Measurements from ENCODE around the gene SIX3. TPM values are rescaled to one million over a fixed set of nuclear protein-coding genes. Genes with fewer than 3 reads are reported as not detected.

SIX3 gene
- total RNA-seq, 1 donor from 2014 or later: not detected

- Histone ChIP-seq H3K36me3 (ENCODE audit: control insufficient read depth in 3 of 3, insufficient read depth in 3 of 3, low read length in 3 of 3) (no peaks in the 10 kb centered on the region), H3K4me1 (ENCODE audit: control insufficient read depth in 3 of 3, insufficient read depth in 3 of 3, low read length in 3 of 3) (peaks cover 18 to 21% (median 19%) of the 10 kb centered on the region in 3 donors), H3K9ac (ENCODE audit: low read depth in 1 of 3, low read length in 3 of 3) (no peak overlapping the region), H3K9me3 (ENCODE audit: control insufficient read depth in 3 of 3, low read length in 3 of 3) (no peaks in the 10 kb centered on the region), H3K27me3 (ENCODE audit: control insufficient read depth in 3 of 3, insufficient read depth in 3 of 3, low read length in 3 of 3) (peaks cover 68 to 81% (median 81%) of the 10 kb centered on the region in 3 donors), H3K27ac (ENCODE audit: low read depth, low read length) (no peak overlapping the region), H3K4me3 (ENCODE audit: low read length in 3 of 3) (peak overlapping the region in 1 of 3 donors; percentile 36)
These were observed 1.7 kb downstream of the SIX3 start for GRCh38 chr2:44943031-44943692.

- Histone ChIP-seq H3K9me3 (ENCODE audit: control insufficient read depth in 3 of 3, low read length in 3 of 3) (no peaks in the 10 kb centered on the region), H3K36me3 (ENCODE audit: control insufficient read depth in 3 of 3, insufficient read depth in 3 of 3, low read length in 3 of 3) (no peaks in the 10 kb centered on the region), H3K4me3 (ENCODE audit: low read length in 3 of 3) (no peak overlapping the region), H3K27ac (ENCODE audit: low read depth, low read length) (no peak overlapping the region), H3K4me1 (ENCODE audit: control insufficient read depth in 3 of 3, insufficient read depth in 3 of 3, low read length in 3 of 3) (peaks cover 14 to 16% (median 14%) of the 10 kb centered on the region in 3 donors), H3K9ac (ENCODE audit: low read depth in 1 of 3, low read length in 3 of 3) (no peak overlapping the region), H3K27me3 (ENCODE audit: control insufficient read depth in 3 of 3, insufficient read depth in 3 of 3, low read length in 3 of 3) (peaks cover 68 to 81% (median 79%) of the 10 kb centered on the region in 3 donors)
These were observed 2.2 kb downstream of the SIX3 start for GRCh38 chr2:44943693-44944101.

DNA sequence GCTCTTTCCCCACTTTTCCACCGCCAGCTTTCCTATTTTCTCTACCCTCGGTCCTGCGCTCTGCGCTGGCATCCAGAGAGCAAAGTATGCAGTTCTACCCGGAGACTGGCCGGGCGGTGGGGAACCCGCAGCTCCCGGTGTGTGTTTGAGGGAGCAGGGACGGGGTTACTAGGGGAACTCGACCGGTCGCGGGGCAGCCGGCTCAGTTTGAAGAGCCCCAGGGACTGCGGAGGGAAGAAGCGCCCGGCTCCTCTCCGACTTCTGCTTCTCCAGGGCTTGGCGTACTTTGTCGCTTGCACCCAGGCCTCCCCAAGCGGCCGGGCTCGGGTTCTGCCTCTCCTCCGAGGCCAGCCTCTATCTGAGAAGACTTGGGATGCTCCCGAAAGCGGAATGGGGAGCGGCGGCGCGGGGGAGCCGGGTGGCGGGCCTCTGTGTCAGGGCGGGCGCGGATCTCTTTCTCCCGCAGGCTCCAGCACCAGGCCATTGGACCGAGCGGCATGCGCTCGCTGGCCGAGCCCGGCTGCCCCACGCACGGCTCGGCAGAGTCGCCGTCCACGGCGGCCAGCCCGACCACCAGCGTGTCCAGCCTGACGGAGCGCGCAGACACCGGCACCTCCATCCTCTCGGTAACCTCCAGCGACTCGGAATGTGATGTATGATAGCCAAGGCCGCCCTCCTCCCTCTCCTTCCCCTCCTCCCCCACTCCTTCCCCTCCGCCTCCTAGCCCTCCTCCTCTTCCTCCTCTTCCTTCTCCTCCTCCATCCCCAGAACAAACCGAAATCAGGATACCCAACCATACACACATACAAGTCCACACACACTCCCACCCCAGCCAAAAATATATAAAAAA lies 2.8 kb downstream of the SIX3 start:
- Histone ChIP-seq H3K9ac (ENCODE audit: low read depth in 1 of 3, low read length in 3 of 3) (no peak overlapping the region), H3K4me1 (ENCODE audit: control insufficient read depth in 3 of 3, insufficient read depth in 3 of 3, low read length in 3 of 3) (peaks cover 13 to 14% (median 14%) of the 10 kb centered on the region in 3 donors), H3K27me3 (ENCODE audit: control insufficient read depth in 3 of 3, insufficient read depth in 3 of 3, low read length in 3 of 3) (peaks cover 70 to 82% (median 77%) of the 10 kb centered on the region in 3 donors), H3K4me3 (ENCODE audit: low read length in 3 of 3) (no peak overlapping the region), H3K9me3 (ENCODE audit: control insufficient read depth in 3 of 3, low read length in 3 of 3) (no peaks in the 10 kb centered on the region), H3K27ac (ENCODE audit: low read depth, low read length) (no peak overlapping the region), H3K36me3 (ENCODE audit: control insufficient read depth in 3 of 3, insufficient read depth in 3 of 3, low read length in 3 of 3) (no peaks in the 10 kb centered on the region)

- peak overlapping the region in 1 of 3 donors; percentile 13 for H3K4me3 ChIP-seq (ENCODE audit: low read length in 3 of 3)
- no peaks in the 10 kb centered on the region for H3K36me3 ChIP-seq (ENCODE audit: control insufficient read depth in 3 of 3, insufficient read depth in 3 of 3, low read length in 3 of 3)
- H3K9ac ChIP-seq (ENCODE audit: low read depth in 1 of 3, low read length in 3 of 3): no peak overlapping the region
- peaks cover 68 to 80% (median 76%) of the 10 kb centered on the region in 3 donors for H3K27me3 ChIP-seq (ENCODE audit: control insufficient read depth in 3 of 3, insufficient read depth in 3 of 3, low read length in 3 of 3)
- no peaks in the 10 kb centered on the region for H3K9me3 ChIP-seq (ENCODE audit: control insufficient read depth in 3 of 3, low read length in 3 of 3)
- peaks cover 17 to 21% (median 18%) of the 10 kb centered on the region in 3 donors for H3K4me1 ChIP-seq (ENCODE audit: control insufficient read depth in 3 of 3, insufficient read depth in 3 of 3, low read length in 3 of 3)
- H3K27ac ChIP-seq (ENCODE audit: low read depth, low read length): no peak overlapping the region
These were observed 3.6 kb downstream of the SIX3 start for GRCh38 chr2:44944952-44945612.

DNA sequence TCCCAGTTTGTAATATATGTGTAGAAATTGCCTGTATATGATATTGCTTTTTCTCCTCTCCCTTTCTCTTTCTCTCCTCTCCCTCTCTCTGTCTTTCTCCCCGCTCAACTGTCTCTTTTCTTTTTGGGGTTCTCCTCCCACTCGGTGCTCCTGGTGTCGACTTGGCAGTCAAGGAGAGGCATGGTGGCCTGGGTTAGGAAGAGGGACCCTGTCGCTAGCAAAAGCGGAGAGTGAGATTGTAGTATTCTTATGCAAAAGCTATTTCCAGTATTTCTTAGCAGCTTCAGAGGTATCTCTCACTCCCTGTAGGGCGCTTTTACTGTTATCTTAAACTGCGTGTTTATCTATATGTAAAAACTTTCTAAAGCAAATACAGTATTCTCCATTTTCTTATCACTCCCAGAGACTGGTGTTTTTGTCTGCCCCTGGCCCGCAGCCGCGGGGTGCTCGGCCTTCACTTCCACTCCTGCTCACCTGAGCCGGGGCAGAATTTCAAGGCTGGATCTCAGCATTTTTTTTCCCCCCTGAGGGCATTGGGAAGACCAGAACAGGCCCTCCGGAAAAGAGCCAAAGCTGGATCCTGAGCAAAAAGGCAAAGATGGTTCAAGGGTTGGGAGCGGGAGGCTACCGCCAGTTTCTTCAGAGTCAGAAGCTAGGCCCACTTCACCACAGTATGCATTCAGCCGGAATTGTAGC lies 4.3 kb downstream of the SIX3 start:
- Histone ChIP-seq H3K9ac (ENCODE audit: low read depth in 1 of 3, low read length in 3 of 3) (no peak overlapping the region), H3K4me1 (ENCODE audit: control insufficient read depth in 3 of 3, insufficient read depth in 3 of 3, low read length in 3 of 3) (peaks cover 17 to 23% (median 18%) of the 10 kb centered on the region in 3 donors), H3K9me3 (ENCODE audit: control insufficient read depth in 3 of 3, low read length in 3 of 3) (no peaks in the 10 kb centered on the region), H3K36me3 (ENCODE audit: control insufficient read depth in 3 of 3, insufficient read depth in 3 of 3, low read length in 3 of 3) (no peaks in the 10 kb centered on the region), H3K27ac (ENCODE audit: low read depth, low read length) (no peak overlapping the region), H3K4me3 (ENCODE audit: low read length in 3 of 3) (no peak overlapping the region), H3K27me3 (ENCODE audit: control insufficient read depth in 3 of 3, insufficient read depth in 3 of 3, low read length in 3 of 3) (peaks cover 64 to 80% (median 75%) of the 10 kb centered on the region in 3 donors)

DNA sequence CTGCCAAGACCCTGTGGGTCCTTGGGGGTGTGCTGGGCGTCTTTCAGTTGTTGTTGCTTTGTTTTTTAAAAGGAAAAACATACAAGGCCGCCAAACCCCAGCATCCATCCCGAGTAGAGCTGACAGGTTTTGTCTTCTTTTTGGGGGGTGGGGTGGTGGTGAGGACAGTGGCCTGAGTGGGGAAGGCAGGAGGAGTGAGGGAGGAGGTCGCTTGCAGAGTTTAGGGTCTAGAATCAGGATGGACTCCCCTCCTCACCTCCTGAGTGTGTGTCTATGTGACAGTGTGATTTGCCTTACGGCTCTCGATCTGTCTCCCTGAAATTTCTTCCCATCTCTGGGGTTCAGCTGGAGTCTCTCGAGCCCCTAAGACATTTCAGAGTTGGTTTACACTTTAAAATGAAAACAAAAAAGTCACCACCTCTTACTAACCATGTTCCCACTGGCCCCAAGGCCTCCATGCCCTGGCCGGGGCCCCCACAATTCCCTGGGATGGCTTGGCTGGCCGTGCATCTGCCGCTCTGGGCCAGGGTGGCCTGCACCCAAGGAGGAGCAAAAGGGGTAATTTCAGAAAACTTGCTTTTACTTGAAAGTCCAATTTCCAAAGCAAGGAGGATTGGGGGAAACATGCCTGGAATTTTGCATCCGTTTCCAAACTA lies 5.0 kb downstream of the SIX3 start:
- H3K4me1 ChIP-seq (ENCODE audit: control insufficient read depth in 3 of 3, insufficient read depth in 3 of 3, low read length in 3 of 3): peaks cover 14 to 19% (median 14%) of the 10 kb centered on the region in 3 donors
- H3K27ac ChIP-seq (ENCODE audit: low read depth, low read length): no peak overlapping the region
- H3K27me3 ChIP-seq (ENCODE audit: control insufficient read depth in 3 of 3, insufficient read depth in 3 of 3, low read length in 3 of 3): peaks cover 64 to 80% (median 73%) of the 10 kb centered on the region in 3 donors
- no peak overlapping the region for H3K9ac ChIP-seq (ENCODE audit: low read depth in 1 of 3, low read length in 3 of 3)
- no peaks in the 10 kb centered on the region for H3K36me3 ChIP-seq (ENCODE audit: control insufficient read depth in 3 of 3, insufficient read depth in 3 of 3, low read length in 3 of 3)
- no peaks in the 10 kb centered on the region for H3K9me3 ChIP-seq (ENCODE audit: control insufficient read depth in 3 of 3, low read length in 3 of 3)
- no peak overlapping the region for H3K4me3 ChIP-seq (ENCODE audit: low read length in 3 of 3)

- peaks cover 9 to 16% (median 9%) of the 10 kb centered on the region in 3 donors for H3K4me1 ChIP-seq (ENCODE audit: control insufficient read depth in 3 of 3, insufficient read depth in 3 of 3, low read length in 3 of 3)
- H3K9ac ChIP-seq (ENCODE audit: low read depth in 1 of 3, low read length in 3 of 3): no peak overlapping the region
- no peaks in the 10 kb centered on the region for H3K9me3 ChIP-seq (ENCODE audit: control insufficient read depth in 3 of 3, low read length in 3 of 3)
- no peak overlapping the region for H3K4me3 ChIP-seq (ENCODE audit: low read length in 3 of 3)
- H3K27me3 ChIP-seq (ENCODE audit: control insufficient read depth in 3 of 3, insufficient read depth in 3 of 3, low read length in 3 of 3): peaks cover 64 to 80% (median 72%) of the 10 kb centered on the region in 3 donors
- no peaks in the 10 kb centered on the region for H3K36me3 ChIP-seq (ENCODE audit: control insufficient read depth in 3 of 3, insufficient read depth in 3 of 3, low read length in 3 of 3)
- H3K27ac ChIP-seq (ENCODE audit: low read depth, low read length): no peak overlapping the region
These were observed 5.5 kb downstream of the SIX3 start for GRCh38 chr2:44947028-44947375.

DNA sequence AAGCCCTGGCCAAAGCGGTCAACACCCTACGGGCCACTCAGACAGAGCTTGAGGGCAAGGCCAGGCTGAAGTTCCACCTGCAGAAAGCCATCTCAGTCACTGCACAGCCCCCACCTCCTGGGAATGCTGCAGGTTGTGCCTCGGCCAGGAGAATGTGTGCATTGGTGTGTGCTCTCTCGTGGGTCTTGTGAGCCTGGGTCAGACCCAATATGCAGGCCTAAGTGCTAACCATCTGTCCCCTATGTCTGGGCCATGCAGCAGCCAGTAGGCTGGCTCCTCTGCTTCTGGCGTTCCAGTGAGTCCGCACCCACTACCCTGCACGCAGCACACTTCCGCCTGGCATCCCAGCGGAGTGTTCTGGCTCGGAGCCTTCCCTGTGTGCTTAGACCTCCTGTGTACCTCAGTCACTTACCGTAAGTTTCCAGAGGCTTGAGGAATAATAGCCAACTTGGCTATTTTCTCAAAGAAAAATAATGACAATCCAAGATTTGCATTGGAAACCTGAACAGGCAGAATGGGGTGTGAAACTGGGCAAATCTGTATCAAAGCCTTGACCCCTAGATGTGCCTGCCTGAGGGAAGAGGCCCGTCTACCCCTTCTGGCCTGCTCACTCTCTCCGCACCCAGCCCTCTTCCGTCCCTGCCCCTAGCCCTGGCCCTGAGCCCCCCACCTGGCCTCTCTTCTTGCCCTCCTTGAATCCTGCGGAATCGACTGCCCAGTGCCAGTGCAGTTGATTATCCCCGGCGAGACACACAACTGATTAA lies 7.2 kb downstream of the SIX3 start:
- Histone ChIP-seq H3K27me3 (ENCODE audit: control insufficient read depth in 3 of 3, insufficient read depth in 3 of 3, low read length in 3 of 3) (peaks cover 63 to 82% (median 73%) of the 10 kb centered on the region in 3 donors), H3K9ac (ENCODE audit: low read depth in 1 of 3, low read length in 3 of 3) (no peak overlapping the region)

More for the DNA sequence above, 7.2 kb downstream of the SIX3 start:
- H3K4me1 ChIP-seq (ENCODE audit: control insufficient read depth in 3 of 3, insufficient read depth in 3 of 3, low read length in 3 of 3): peaks cover 12 to 18% (median 16%) of the 10 kb centered on the region in 3 donors
- no peak overlapping the region for H3K4me3 ChIP-seq (ENCODE audit: low read length in 3 of 3)
- no peaks in the 10 kb centered on the region for H3K36me3 ChIP-seq (ENCODE audit: control insufficient read depth in 3 of 3, insufficient read depth in 3 of 3, low read length in 3 of 3)
- H3K27ac ChIP-seq (ENCODE audit: low read depth, low read length): no peak overlapping the region
- no peaks in the 10 kb centered on the region for H3K9me3 ChIP-seq (ENCODE audit: control insufficient read depth in 3 of 3, low read length in 3 of 3)

All from skeletal muscle tissue (tissue), 4 donors.